GM11168 (cell line): ENCODE measurements around the gene AKAP13.
"Not testable (repeated sequence)": the region's sequence is repeated elsewhere in the genome, so short reads cannot be mapped to it uniquely, and the experiment has no call there.

Experiments
- in situ Hi-C: fragments of 300-500 bp; cut with MboI; formaldehyde crosslinking; loops from one replicate; pipeline ENCODE4 v1.12.0; 2022; ENCODE audit warnings: low sequenced_read_pairs; ENCODE audit not compliant: unreplicated experiment

The AKAP13 gene

DNA sequence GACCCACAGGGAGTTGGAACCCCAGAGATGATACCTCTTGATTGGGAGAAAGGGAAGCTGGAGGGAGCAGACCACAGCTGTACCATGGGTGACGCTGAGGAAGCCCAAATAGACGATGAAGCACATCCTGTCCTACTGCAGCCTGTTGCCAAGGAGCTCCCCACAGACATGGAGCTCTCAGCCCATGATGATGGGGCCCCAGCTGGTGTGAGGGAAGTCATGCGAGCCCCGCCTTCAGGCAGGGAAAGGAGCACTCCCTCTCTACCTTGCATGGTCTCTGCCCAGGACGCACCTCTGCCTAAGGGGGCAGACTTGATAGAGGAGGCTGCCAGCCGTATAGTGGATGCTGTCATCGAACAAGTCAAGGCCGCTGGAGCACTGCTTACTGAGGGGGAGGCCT lies 201.1 kb downstream of the AKAP13 start:
- in situ Hi-C loops: no loop called here

DNA sequence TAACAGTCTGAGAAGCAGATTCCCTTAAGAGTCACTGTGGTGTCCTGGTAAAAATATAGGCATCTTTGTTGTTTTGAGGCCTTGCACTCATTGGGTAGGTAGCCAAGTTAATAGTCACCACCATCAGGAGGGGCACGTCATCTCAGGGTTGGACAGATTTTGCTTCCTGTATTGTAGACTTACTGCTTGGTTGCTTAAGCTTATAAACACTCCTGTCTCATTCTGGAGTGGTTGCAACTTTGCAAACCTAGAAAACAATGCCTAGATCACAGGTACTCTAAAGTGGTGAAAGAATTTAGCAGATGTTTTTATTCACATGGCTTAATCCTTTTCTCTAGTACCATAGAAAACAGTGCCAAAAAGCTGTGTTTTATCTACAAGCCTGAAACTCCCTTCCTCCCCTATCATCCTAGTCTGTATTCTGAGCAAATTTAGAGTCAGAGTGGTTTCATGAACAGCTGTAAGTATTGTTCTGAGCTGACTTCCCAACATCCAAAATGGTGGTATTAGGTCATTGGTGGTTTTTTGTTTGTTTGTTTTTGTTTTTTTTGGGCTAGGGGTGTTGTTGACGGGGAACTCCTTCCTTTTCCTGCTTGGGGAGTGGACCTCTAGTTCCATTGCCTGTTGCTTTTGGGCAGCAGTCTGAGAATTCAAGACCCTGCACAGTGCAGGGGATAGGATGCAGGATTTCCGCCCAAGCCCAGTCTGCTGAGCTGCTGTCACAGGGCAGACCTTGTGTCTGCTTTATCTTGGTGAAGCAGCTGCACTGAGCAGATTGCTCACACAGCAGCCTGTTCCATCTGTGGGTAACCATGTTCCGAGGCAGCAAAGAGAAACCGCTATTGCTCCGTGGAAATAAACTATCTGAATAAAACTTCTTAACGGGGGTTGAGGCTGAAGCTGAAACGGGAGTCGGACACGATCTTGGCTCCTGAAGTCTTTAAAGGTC lies 202.0 kb downstream of the AKAP13 start:
- in situ Hi-C loops: no loop called here

DNA sequence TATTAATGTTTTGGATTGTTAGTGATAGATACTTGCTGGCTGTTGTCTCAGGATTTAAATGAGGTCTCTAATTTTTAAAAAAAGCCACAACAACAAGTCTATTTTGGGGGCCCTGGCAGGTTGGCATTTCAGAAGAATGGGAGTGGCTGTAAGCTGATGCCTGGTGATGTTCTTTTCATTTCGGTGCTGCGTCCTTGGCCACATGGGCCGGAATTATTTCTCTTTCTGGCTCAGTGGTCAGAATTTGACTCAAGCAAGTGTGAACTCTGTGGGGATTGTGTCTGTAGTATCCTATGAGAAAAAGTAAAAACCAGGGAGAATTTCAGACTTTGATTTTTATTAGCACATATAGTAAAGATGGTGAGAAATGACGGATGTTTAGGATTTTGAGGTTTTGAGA lies 203.0 kb downstream of the AKAP13 start:
- in situ Hi-C loops: no loop called here

DNA sequence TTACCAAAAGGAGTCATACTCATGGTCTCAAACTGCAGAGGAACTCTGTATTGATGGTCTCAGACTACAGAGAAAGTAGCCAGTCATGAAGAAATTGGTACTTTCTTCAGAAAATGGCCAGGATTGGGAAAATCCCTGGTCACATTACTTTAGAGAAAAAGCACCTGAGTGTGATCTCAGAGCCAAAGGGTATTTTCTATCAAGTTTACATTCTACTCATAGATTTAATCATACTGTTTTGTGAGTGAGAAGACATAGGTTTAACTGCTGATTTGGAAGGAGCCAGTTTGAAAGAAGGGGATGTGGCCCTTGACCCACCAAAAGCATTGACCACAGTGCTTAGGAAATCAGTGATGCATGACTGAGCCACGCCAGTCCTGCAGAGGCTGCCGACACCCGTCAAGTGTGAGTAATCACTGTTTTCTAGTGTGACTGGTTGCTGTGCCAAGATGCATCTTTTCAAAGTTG lies 203.6 kb downstream of the AKAP13 start:
- in situ Hi-C loops: no loop called here

DNA sequence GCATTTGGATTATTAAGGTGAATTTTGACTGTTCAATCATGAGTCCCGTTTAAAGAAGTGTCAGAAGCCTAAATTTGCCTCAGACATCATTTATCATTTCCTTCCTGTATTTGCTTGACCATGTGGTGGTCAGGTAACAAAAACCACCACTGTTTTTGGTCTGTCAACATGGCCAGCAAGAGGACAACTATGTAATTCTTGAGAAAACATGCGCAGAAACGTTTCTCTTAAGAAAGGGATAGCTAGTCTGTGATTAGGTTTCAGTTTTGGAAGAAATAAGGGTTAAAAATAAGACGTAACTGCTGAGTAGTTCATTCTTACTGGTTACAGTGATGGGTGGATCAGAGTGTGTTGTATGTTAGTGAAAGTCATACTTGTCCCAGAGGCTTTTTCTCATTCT lies 204.5 kb downstream of the AKAP13 start:
- in situ Hi-C loops: no loop called here

DNA sequence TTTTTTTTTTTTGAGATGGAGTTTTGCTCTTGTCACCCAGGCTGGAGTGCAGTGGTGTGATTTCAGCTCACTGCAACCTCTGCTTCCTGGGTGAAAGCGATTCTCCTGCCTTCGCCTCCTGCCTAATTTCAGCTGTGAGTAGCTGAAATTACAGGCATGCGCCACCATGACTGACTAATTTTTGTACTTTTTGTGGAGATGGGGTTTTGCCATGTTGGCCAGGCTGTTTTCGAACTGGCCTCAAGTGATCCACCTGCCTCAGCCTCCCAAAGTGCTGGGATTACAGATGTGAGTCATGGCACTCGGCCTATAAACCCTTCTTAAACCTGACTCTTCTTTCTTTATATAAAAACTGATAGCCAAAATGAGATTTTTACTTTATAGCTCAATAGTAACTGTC lies 205.8 kb downstream of the AKAP13 start:
- in situ Hi-C loops: not testable (repeated sequence)

DNA sequence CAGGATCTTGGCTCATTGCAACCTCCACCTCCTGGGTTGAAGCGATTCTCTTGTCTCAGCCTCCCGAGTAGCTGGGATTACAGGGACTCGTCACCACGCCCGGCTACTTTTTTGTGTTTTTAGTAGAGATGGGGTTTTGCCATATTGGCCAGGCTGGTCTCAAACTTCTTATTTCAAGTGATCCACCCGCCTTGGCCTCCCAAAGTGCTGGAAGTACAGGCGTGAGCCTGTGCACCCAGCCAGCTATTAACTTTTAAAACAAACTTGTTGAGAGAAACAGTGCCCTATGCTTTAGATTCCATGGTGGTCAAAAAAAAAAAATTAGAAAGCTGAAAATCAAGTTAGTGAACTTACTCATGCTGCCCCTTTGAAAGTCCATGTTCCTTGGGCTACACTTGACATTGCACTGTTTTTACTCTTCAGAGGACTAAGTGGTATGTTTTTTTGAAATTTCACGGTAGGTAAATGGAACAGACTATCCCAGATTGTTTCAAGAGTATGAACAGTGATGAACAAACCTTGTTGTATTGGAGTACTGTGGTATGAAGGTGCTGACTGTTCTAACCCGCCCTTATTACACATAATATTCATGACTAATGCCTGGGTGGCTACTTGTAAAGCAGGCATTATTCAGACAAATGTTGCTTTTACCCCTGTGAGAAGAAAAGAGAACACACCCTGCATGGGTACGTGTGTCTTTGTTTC lies 207.5 kb downstream of the AKAP13 start:
- in situ Hi-C loops: no loop called here

DNA sequence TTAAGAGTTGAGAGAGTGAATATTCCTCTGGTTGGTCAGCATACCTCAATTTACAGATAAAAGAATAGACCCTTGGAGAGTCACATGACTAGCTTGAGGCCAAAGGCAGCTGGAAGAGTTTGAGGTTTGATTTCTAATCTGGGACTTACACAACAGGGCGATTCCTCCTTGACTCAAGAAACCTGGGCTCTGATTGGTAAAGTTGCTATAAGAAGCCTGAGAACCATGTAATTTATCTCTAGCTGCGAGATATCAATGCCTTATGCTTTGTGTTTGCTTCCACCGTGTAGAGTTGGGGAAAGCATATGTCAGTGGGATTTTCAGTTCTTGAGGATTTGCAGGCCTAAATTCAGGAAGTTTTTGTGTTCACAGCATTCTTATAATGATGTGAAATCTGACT lies 208.3 kb downstream of the AKAP13 start:
- in situ Hi-C loops: no loop called here

DNA sequence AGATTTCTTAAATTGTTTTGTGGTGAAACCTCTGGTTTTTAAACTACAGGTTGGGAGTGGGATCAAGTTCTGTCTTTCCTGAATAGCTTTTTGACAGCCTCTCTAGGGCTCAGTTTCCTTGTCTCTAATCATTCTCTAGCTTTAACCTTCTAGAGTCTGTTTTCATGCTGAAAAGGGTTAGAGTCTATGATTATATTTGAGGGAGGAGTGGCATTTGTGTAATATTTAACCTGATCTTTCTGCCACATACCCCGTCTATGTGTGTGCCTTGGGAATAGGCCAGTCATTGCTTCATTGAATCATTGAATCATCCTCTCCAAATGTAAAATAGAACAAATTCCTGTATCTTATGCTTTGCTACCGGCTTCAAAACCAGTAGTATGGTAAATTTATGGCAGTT lies 209.4 kb downstream of the AKAP13 start:
- in situ Hi-C loops: no loop called here

DNA sequence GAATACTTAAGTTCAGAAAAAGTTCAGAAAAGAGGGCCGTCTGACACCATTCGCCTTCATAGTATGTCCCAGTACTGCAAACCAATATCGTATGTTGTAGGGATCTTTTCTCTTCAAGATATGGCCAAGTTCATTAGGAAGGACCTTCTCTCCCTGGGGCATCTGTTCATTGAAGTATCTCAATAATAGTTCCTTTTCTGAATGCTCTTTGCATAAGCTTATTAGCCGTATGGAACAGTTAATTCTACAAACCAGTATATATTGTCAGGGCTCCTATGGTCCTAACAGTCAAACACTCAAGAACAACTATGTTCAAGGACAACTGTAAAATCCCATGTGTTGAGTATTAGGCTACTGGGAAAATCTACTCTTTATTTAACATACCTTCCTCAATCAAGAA lies 211.2 kb downstream of the AKAP13 start:
- in situ Hi-C loops: no loop called here

DNA sequence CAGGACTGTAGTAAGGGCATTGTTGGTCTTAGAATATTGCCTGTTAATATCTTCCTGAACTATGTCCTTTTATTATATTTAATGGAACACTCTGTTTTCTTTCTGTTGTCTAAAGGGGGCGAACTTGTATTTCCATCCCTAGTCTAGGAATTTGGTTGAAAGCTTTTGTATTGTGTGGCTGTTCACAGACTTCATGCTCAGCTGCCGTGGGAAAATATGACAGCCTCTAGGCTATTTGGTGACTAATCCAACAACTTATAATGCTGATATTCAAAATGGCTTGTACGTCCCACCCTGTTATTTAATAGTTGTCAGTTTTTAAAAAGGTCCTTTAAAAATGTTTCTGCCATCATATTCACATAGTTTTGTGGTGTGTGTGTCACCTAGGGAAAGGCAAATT lies 211.7 kb downstream of the AKAP13 start:
- in situ Hi-C loops: no loop called here

DNA sequence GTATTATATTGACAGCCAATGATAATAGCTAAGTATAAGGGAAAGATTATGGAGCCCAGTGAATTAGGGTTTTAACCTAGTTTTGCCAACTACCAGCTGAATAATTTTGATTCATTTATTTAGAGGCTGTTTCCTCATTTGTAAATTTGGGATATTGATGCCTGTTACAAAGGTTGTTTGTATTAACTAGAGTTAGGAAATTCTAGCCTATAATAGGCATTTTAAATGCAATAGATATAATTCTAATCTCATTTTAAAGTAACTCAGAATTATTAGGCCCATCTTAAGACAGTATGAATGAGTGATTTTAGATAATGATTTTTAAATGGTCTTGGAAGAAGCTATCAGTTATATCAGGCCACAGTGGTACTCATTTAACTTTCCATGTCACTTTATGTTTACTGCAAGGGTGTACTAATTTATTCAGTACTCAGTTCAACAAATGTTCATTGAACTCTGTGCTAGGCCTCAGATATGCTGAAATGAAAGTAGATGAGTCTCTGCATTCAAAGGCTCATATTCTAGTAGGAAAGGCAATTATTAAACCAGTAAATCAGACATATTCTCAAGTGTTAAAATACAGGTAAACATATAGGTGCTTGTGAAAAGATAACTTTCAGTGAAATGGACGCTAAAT lies 213.5 kb downstream of the AKAP13 start:
- in situ Hi-C loops: no loop called here

DNA sequence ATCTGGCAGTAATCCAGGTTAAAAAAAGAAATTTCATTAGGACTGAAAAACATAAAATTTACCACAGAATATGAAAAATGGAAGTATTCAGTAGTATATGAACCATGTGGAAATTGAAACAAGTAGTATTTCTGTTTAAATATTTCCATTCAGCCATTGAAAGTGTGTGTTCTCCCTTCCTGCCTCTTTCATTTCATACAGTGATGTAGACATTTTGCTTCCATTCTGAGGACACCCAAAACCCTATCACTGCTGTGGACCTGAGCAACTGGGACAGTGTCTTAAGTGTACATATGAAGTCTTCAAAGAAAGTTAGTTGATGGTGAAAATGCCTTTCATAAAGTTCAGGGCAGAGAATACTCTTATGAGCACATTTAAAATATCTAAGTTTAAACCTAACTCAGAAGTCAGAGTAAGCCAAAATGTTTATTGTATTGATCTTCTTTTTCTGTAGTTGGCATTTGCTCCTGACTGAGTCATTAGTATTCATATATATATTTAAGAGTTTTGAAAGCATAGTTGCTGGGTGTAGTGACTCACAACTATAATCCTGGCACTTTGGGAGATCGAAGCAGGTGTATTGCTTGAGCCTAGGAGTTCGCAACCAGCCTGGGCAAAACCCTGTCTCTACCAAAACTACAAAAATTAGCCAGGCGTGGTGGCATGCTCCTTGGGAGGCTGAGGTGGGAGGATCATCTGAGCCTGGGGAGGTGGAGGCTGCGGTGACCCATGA lies 215.6 kb downstream of the AKAP13 start:
- in situ Hi-C loops: no loop called here

DNA sequence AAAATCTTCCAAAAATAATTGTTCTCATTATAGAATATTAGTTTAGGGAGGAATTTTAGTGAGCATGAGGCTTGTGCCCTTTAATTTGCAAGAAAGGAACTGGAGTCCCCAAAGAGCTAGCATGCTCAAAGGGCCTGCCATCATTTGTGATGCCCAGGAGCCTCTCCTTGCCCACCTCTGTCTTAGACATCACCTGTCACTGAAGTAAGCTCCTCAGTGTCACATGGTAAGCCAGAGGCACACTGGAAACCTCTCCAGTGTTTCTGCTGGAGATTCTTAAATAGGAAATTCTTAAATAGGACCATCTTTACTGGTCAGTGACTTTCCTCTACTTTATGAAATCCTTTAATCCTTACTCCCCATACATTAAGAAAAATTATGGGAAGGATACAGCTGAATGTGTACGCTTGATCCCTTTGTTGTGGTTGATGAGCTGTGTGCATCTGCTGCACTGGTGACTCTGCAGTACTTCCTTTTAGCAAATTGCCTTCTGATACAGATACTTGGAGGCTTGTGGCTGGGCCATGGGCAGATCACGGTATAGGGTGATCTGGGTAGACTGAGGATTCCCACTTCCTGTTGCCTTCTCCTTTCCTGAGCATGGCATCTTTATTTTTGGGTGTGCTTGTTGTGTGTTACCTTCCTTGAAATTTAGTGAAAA lies 216.9 kb downstream of the AKAP13 start:
- in situ Hi-C loops: no loop called here

DNA sequence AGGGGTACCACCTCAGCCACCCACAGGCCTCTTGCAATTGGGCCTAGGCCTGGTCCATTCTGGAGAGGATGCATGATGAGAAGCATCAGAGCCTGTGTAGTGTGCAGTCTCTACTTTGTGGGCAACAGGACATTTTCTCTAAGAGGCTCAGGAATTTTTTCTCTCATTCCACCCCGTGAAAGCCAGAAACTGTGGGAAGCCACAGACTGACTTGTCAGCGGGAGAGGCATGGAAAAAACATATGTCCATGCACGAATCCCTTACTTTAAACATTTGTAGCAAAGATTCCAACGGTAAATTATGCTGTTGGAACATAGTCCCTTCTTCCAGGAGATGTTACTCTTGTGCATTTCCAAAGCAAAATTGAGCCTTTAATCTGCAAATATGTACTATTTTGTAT lies 217.8 kb downstream of the AKAP13 start:
- in situ Hi-C loops: no loop called here

DNA sequence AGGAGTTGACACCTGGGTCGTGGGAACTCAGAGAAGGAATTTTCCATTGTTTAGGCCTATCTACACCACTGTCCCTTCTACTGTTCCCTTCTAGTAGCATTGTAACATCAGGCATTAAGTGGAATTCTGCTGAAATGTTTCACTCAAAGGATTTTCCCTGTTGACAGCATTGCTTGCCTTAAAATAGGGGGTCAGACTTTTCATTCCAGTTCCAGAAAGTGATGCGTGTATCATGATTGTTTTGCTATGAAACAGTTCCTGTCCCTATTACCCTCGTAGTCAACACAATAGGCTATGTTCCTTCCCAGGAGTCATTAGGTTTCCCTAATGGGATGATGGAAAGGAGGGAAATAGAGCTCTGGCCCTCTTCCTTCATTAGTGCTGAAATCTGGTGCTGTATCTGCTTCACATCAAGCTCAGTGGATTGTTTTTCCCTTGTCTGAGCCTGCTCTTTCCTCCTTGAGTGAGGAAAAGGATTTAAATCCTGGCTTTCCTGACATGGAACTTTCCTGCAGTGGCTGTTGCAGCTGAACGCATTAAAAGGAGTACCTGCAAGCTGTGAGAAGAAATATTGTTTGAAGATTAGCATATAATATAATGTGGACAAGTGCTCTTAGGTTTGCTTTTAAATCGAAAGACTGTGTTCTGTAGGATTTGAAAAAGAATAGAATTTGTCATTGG lies 218.5 kb downstream of the AKAP13 start:
- in situ Hi-C loops: no loop called here

DNA sequence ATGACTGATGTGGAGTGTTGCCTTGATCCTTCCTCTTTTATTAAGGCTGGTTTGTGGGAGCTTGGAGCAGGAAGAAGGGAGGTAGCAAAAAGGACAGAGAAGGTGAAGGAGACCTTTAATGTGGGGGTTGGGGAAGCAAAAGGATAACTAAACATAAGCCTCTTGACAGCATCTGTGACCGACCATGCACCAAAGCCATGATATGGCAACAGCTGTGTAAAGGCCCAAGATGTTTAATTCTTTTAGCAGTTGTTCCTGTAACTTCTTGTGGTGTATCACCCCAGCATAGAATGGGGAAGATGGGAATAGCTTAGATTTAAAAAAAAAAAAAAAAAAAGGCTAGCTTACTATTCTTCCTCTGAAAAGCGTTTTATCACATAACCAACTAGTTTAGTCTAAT lies 219.6 kb downstream of the AKAP13 start:
- in situ Hi-C loops: no loop called here

DNA sequence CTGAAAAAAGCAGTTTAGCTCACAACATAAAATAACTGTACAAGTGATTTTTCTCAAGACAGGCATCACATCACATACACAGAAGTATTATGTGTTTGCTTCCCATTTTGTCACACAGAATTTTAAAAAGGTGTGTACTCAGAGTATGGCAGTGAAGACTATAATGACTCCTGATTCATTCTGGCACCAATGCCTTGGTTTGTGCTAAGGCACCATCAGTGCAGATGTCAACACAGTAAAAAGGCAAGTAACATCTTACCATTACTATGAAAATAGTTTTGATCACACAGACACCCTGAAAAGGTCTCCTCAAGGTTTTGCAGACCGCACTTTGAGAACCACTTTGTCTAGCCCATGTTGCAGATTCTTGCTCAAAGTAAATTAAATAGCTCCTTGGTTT lies 222.8 kb downstream of the AKAP13 start:
- in situ Hi-C loops: no loop called here

DNA sequence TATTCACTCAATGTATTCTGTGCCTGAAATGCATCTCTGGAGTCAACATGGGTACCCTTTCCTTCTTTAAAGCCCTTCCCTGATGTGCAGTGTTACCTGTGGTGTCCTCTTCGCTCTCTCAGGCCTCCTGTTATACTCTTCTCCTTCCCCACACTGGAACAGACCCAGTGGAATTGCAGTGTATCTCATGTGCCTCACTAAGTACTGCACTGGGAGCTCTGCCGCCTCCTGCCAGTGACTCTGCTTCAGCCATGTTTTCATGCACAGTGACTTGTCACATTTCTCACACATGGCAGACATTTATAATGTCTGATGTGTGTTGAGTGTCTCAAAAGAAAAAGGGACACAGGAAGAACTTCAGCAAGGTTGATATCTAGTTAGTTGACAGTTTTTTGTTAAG lies 223.3 kb downstream of the AKAP13 start:
- in situ Hi-C loops: no loop called here
